Astrocyte (in vitro differentiated cells and primary cell): ENCODE data around the gene GPATCH2. TPM values are rescaled to one million over a fixed set of nuclear protein-coding genes. Genes with fewer than 3 reads are reported as not detected.

Experiments used
- DNase-seq: peaks from one replicate; pipeline ENCODE4 v3.0.0-alpha.2; 2010; ENCODE audit warnings: low read depth
- FAIRE-seq: peaks from 2 replicates; lab custom pipeline; 2011; peaks lifted over from hg19 to GRCh38; lab: Jason Lieb, UNC
- H2AFZ ChIP-seq: 2 replicates; pipeline ENCODE4 v1.6.0; 2012; ENCODE audit warnings: low read depth, low read length, inconsistent platforms
- H3K27ac ChIP-seq: 2 replicates; pipeline ENCODE4 v1.5.1; 2011; ENCODE audit warnings: low read depth, low read length, inconsistent platforms
- H3K27me3 ChIP-seq: 2 replicates; pipeline ENCODE4 v1.6.0; 2011; ENCODE audit warnings: low read length, inconsistent platforms; ENCODE audit not compliant: insufficient read depth
- H3K36me3 ChIP-seq: 2 replicates; pipeline ENCODE4 v1.5.1; 2011; ENCODE audit warnings: low read length, inconsistent platforms; ENCODE audit not compliant: insufficient read depth
- H3K4me1 ChIP-seq: 2 replicates; pipeline ENCODE4 v1.5.1; 2011; ENCODE audit warnings: low read length, inconsistent platforms; ENCODE audit not compliant: insufficient read depth
- H3K4me2 ChIP-seq: 2 replicates; pipeline ENCODE4 v1.6.0; 2012; ENCODE audit warnings: low read length, inconsistent platforms
- H3K4me3 ChIP-seq: 2 replicates; pipeline ENCODE4 v1.5.1; 2011; ENCODE audit warnings: low read depth, mild to moderate bottlenecking, low read length, inconsistent platforms; ENCODE audit not compliant: insufficient read depth
- H3K79me2 ChIP-seq: 2 replicates; pipeline ENCODE4 v1.6.0; 2012; ENCODE audit warnings: mild to moderate bottlenecking, low read length, inconsistent platforms; ENCODE audit not compliant: insufficient read depth
- H3K9ac ChIP-seq: 2 replicates; pipeline ENCODE4 v1.6.0; 2012; ENCODE audit warnings: mild to moderate bottlenecking, low read length, inconsistent platforms
- H3K9me3 ChIP-seq: 2 replicates; pipeline ENCODE4 v1.5.1; 2012; ENCODE audit warnings: low read depth, mild to moderate bottlenecking, low read length, inconsistent platforms; ENCODE audit not compliant: insufficient read depth
- H4K20me1 ChIP-seq: 2 replicates; pipeline ENCODE4 v1.6.0; 2012; ENCODE audit warnings: low read length, inconsistent platforms; ENCODE audit not compliant: insufficient read depth
- H3K27ac Mint-ChIP-seq: one replicate; pipeline ENCODE4 v1.8.0; 2021; ENCODE audit warnings: mild to moderate bottlenecking, mixed read lengths; ENCODE audit not compliant: unreplicated experiment
- H3K27me3 Mint-ChIP-seq: one replicate; pipeline ENCODE4 v1.8.0; 2021; ENCODE audit warnings: low read depth, mixed read lengths; ENCODE audit not compliant: unreplicated experiment
- H3K36me3 Mint-ChIP-seq: one replicate; pipeline ENCODE4 v1.8.0; 2021; ENCODE audit warnings: low read depth, mixed read lengths; ENCODE audit not compliant: unreplicated experiment
- H3K4me1 Mint-ChIP-seq: one replicate; pipeline ENCODE4 v1.8.0; 2021; ENCODE audit warnings: low read depth, mixed read lengths; ENCODE audit not compliant: unreplicated experiment
- H3K4me3 Mint-ChIP-seq: one replicate; pipeline ENCODE4 v1.8.0; 2021; ENCODE audit warnings: mild to moderate bottlenecking, moderate library complexity, mixed read lengths; ENCODE audit not compliant: unreplicated experiment
- H3K9me3 Mint-ChIP-seq: one replicate; pipeline ENCODE4 v1.8.0; 2021; ENCODE audit warnings: mild to moderate bottlenecking, mixed read lengths; ENCODE audit not compliant: unreplicated experiment
- CTCF ChIP-seq: IDR thresholded peaks from 2 replicates; pipeline ENCODE4 v1.5.1; 2011; ENCODE audit warnings: low read depth, mild to moderate bottlenecking, inconsistent platforms, low read length, moderate library complexity; ENCODE audit not compliant: insufficient read depth
- EZH2 ChIP-seq: IDR thresholded peaks from 2 replicates; pipeline ENCODE4 v1.6.1; 2012; ENCODE audit warnings: mild to moderate bottlenecking, low read length, inconsistent platforms; ENCODE audit not compliant: insufficient read depth
- total RNA-seq: library from RNA; stranded (reverse); gene quantifications from 2 replicates; pipeline ENCODE4 v1.2.1, GENCODE V29; 2021

GPATCH2 gene
- total RNA-seq, 1 donor from 2014 or later, result 14.1 TPM

- H3K4me3 Mint-ChIP-seq, result no peak overlapping the region
- H3K4me2 ChIP-seq, result no peak overlapping the region
- no peak overlapping the region for H2AFZ ChIP-seq
- H3K36me3 Mint-ChIP-seq, result peaks cover 2% of the 10 kb centered on the region
- no peak overlapping the region for H3K27ac Mint-ChIP-seq
- peaks cover 17% of the 10 kb centered on the region for H3K4me1 Mint-ChIP-seq
- no peaks in the 10 kb centered on the region for H3K9me3 ChIP-seq
- no peak overlapping the region for H3K27ac ChIP-seq
- no peaks in the 10 kb centered on the region for H3K9me3 Mint-ChIP-seq
- FAIRE-seq (no peak), DNase-seq (no peak)
- H3K4me3 ChIP-seq, result no peak overlapping the region
- peaks cover 3% of the 10 kb centered on the region for H3K36me3 ChIP-seq
- H3K9ac ChIP-seq, result no peak overlapping the region
- H4K20me1 ChIP-seq, result no peaks in the 10 kb centered on the region
- H3K4me1 ChIP-seq, result peaks cover 4% of the 10 kb centered on the region
- TF ChIP-seq EZH2, result no peak
- TF ChIP-seq CTCF, result no peak
- no peaks in the 10 kb centered on the region for H3K27me3 Mint-ChIP-seq
- H3K27me3 ChIP-seq, result no peaks in the 10 kb centered on the region
- H3K79me2 ChIP-seq, result no peaks in the 10 kb centered on the region
Observed at GRCh38 chr1:217457016-217457415, 173.9 kb downstream of the GPATCH2 start.

- Histone ChIP-seq H3K4me3 (no peak overlapping the region), H3K79me2 (no peaks in the 10 kb centered on the region), H3K4me1 (peaks cover 4% of the 10 kb centered on the region), H2AFZ (no peak overlapping the region), H3K4me2 (no peak overlapping the region), H3K27me3 (no peaks in the 10 kb centered on the region), H3K36me3 (peaks cover 3% of the 10 kb centered on the region), H3K9me3 (no peaks in the 10 kb centered on the region), H3K9ac (no peak overlapping the region), H3K27ac (no peak overlapping the region), H4K20me1 (no peaks in the 10 kb centered on the region)
- FAIRE-seq, result no peak
- H3K27me3 Mint-ChIP-seq, result no peaks in the 10 kb centered on the region
- no peaks in the 10 kb centered on the region for H3K9me3 Mint-ChIP-seq
- no peak for DNase-seq
- TF ChIP-seq CTCF (no peak), EZH2 (no peak)
- no peak overlapping the region for H3K4me3 Mint-ChIP-seq
- H3K27ac Mint-ChIP-seq, result no peak overlapping the region
- peaks cover 17% of the 10 kb centered on the region for H3K4me1 Mint-ChIP-seq
- peaks cover 2% of the 10 kb centered on the region for H3K36me3 Mint-ChIP-seq
Observed at GRCh38 chr1:217456261-217456660, 174.6 kb downstream of the GPATCH2 start.

- no peak overlapping the region for H2AFZ ChIP-seq
- Mint-ChIP-seq H3K4me3 (no peak overlapping the region), H3K27ac (peak overlapping the region; percentile 29), H3K36me3 (peaks cover 2% of the 10 kb centered on the region), H3K27me3 (no peaks in the 10 kb centered on the region), H3K4me1 (peaks cover 17% of the 10 kb centered on the region), H3K9me3 (no peaks in the 10 kb centered on the region)
- H3K79me2 ChIP-seq, result no peaks in the 10 kb centered on the region
- H3K27ac ChIP-seq, result no peak overlapping the region
- peaks cover 4% of the 10 kb centered on the region for H3K4me1 ChIP-seq
- no peak for FAIRE-seq
- DNase-seq, result peak; percentile 6
- H3K4me3 ChIP-seq, result no peak overlapping the region
- TF ChIP-seq CTCF (no peak), EZH2 (no peak)
- no peaks in the 10 kb centered on the region for H3K9me3 ChIP-seq
- peaks cover 5% of the 10 kb centered on the region for H3K36me3 ChIP-seq
- no peak overlapping the region for H3K4me2 ChIP-seq
- no peak overlapping the region for H3K9ac ChIP-seq
- no peaks in the 10 kb centered on the region for H4K20me1 ChIP-seq
- H3K27me3 ChIP-seq, result no peaks in the 10 kb centered on the region
Observed at GRCh38 chr1:217453816-217454215, 177.1 kb downstream of the GPATCH2 start.
